Brain microvascular endothelial cell (primary cell): ENCODE results near the gene SLC36A1.
A peak's percentile ranks its signal among the peaks of the same experiment; 100 is the strongest.

Experiments
- DNase-seq: peaks from one replicate; pipeline ENCODE4 v3.0.0-alpha.2; 2020
- H3K27ac ChIP-seq: fragments of 250-450 bp; sonication (Bioruptor Pico); 2 replicates; pipeline ENCODE4 v1.5.1; 2020; ENCODE audit warnings: mild to moderate bottlenecking, moderate library complexity
- H3K27me3 ChIP-seq: fragments of 250-450 bp; sonication (Bioruptor Pico); replicated peaks from 2 replicates; pipeline ENCODE4 v1.5.1; 2020; ENCODE audit warnings: mild to moderate bottlenecking
- H3K36me3 ChIP-seq: fragments of 250-450 bp; sonication (Bioruptor Pico); replicated peaks from 2 replicates; pipeline ENCODE4 v1.5.1; 2020; ENCODE audit warnings: mild to moderate bottlenecking
- H3K4me3 ChIP-seq: 2 replicates; pipeline ENCODE4 v1.5.1; 2011; ENCODE audit warnings: low read depth, mild to moderate bottlenecking, control low read depth, low read length, moderate library complexity
- CTCF ChIP-seq: IDR thresholded peaks from 2 replicates; pipeline ENCODE4 v1.5.1; 2011; ENCODE audit warnings: low read depth, mild to moderate bottlenecking, moderate library complexity, low read length, control low read depth, inconsistent platforms; ENCODE audit errors: missing control alignments
- in situ Hi-C: cut with HindIII; loops from 2 replicates; pipeline ENCODE4 v1.10.0; 2017; ENCODE audit warnings: low sequenced_read_pairs, low pct_ligation_motif_present

Gene SLC36A1

GRCh38 chr5:151430731-151431130 lies 16.7 kb upstream of the SLC36A1 start:
- H3K4me3 ChIP-seq, result no peak overlapping the region
- H3K36me3 ChIP-seq, result no peaks in the 10 kb centered on the region
- peaks cover 3% of the 10 kb centered on the region for H3K27me3 ChIP-seq
- TF ChIP-seq CTCF, result no peak
- in situ Hi-C loops, result no loop called here
- H3K27ac ChIP-seq, result no peak overlapping the region
- DNase-seq, result no peak

GRCh38 chr5:151431666-151432065 lies 15.7 kb upstream of the SLC36A1 start:
- H3K27me3 ChIP-seq, result peaks cover 3% of the 10 kb centered on the region
- DNase-seq, result no peak
- H3K4me3 ChIP-seq, result no peak overlapping the region
- H3K27ac ChIP-seq, result no peak overlapping the region
- H3K36me3 ChIP-seq, result no peaks in the 10 kb centered on the region
- in situ Hi-C loops, result no loop called here
- TF ChIP-seq CTCF, result no peak

GRCh38 chr5:151432210-151432609 lies 15.2 kb upstream of the SLC36A1 start:
- in situ Hi-C loops, result no loop called here
- no peak overlapping the region for H3K4me3 ChIP-seq
- no peaks in the 10 kb centered on the region for H3K36me3 ChIP-seq
- no peak for TF ChIP-seq CTCF
- no peak for DNase-seq
- no peak overlapping the region for H3K27ac ChIP-seq
- H3K27me3 ChIP-seq, result peaks cover 3% of the 10 kb centered on the region

GRCh38 chr5:151434570-151435237 lies 12.7 kb upstream of the SLC36A1 start:
- H3K27me3 ChIP-seq, result peaks cover 3% of the 10 kb centered on the region
- in situ Hi-C loops, result no loop called here

GRCh38 chr5:151448038-151448985 lies 909 bp downstream of the SLC36A1 start:
- Histone ChIP-seq H3K27me3 (no peaks in the 10 kb centered on the region), H3K27ac (no peak overlapping the region), H3K36me3 (no peaks in the 10 kb centered on the region), H3K4me3 (peak overlapping the region; percentile 92)
- no peak for DNase-seq
- in situ Hi-C loops, result no loop called here
- peak; percentile 36 for TF ChIP-seq CTCF

More at GRCh38 chr5:151434570-151435237, 12.7 kb upstream of the SLC36A1 start:
- TF ChIP-seq CTCF, result no peak
- no peak for DNase-seq
- no peak overlapping the region for H3K27ac ChIP-seq
- no peak overlapping the region for H3K4me3 ChIP-seq
- H3K36me3 ChIP-seq, result no peaks in the 10 kb centered on the region
